ENCODE data around the gene SPAG5. TPM values are rescaled to one million over a fixed set of nuclear protein-coding genes. Genes with fewer than 3 reads are reported as not detected.

SPAG5 gene
- total RNA-seq, 1 experiment from 2014 or later = 113 TPM

DNA sequence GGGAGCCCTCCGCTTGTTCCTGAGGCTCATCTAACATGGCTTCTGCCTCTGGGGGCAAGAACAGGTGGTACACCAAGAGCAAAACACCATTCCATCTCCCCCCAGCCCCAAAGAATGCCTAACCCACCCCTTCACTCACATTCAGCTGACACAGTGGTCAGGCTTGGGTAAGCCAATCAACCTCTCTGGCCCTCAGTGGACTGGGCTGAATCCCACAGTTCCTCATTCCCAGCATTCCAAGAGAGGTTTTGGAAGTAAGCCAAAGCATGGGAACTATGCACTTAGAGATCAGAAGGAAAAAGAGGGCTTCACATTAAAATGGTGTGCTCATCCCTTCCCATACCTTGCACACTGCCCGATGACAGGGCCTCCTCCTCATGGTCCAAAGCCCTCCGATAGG lies 35.4 kb downstream of the SPAG5 start:
- H3K4me3 Mint-ChIP-seq (ENCODE audit: unreplicated experiment) = no peak overlapping the region
- DNase-seq = peak in 1 of 2 experiments; percentile 46
- BruUV-seq (replicated peaks) = no TSS peak

GRCh38 chr17:28555022-28555421 lies 43.8 kb downstream of the SPAG5 start:
- Histone ChIP-seq H3K27me3 (replicated peaks; ENCODE audit: control insufficient read depth, insufficient read depth, low read length) (no peaks in the 10 kb centered on the region), H3K4me1 (peaks cover 23% of the 10 kb centered on the region), H3K9me3 (no peaks in the 10 kb centered on the region), H3K36me3 (ENCODE audit: control insufficient read depth, insufficient read depth, low read length) (peaks cover 4% of the 10 kb centered on the region; the same call in 1 of the 2 replicates), H3K4me3 (ENCODE audit: low read depth, low read length) (no peak overlapping the region)
- CTCF ChIA-PET = no interaction called here
- Mint-ChIP-seq H3K4me1 (ENCODE audit: low read depth, unreplicated experiment) (peaks cover 25% of the 10 kb centered on the region), H3K36me3 (ENCODE audit: insufficient read depth, unreplicated experiment) (peaks cover 64% of the 10 kb centered on the region), H3K4me3 (ENCODE audit: unreplicated experiment) (no peak overlapping the region), H3K27ac (ENCODE audit: unreplicated experiment) (no peak overlapping the region), H3K27me3 (ENCODE audit: insufficient read depth, unreplicated experiment) (no peaks in the 10 kb centered on the region), H3K9me3 (ENCODE audit: unreplicated experiment) (no peaks in the 10 kb centered on the region)
- no peak for TF ChIP-seq CTCF (IDR thresholded peaks at IDR 0.05; ENCODE audit: insufficient read depth in 1 of 2, low read depth in 1 of 2, low read length in 1 of 2, severe bottlenecking in 1 of 2, unreplicated experiment in 1 of 2)
- BruUV-seq (replicated peaks) = no TSS peak
- DNase-seq = no peak
- POLR2A ChIA-PET = no interaction called here
- intact Hi-C loops (cut with micrococcal nuclease; ENCODE audit: unreplicated experiment) = no loop called here

More for the DNA sequence above, 35.4 kb downstream of the SPAG5 start:
- Mint-ChIP-seq H3K4me1 (ENCODE audit: low read depth, unreplicated experiment) (peaks cover 10% of the 10 kb centered on the region), H3K36me3 (ENCODE audit: insufficient read depth, unreplicated experiment) (peaks cover 51% of the 10 kb centered on the region), H3K27me3 (ENCODE audit: insufficient read depth, unreplicated experiment) (no peaks in the 10 kb centered on the region), H3K9me3 (ENCODE audit: unreplicated experiment) (no peaks in the 10 kb centered on the region), H3K27ac (ENCODE audit: unreplicated experiment) (peak overlapping the region; percentile 64)
- Histone ChIP-seq H3K4me3 (ENCODE audit: low read depth, low read length) (no peak overlapping the region), H3K9me3 (no peaks in the 10 kb centered on the region), H3K36me3 (ENCODE audit: control insufficient read depth, insufficient read depth, low read length) (peaks cover 4% of the 10 kb centered on the region), H3K4me1 (peaks cover 9% of the 10 kb centered on the region), H3K27me3 (replicated peaks; ENCODE audit: control insufficient read depth, insufficient read depth, low read length) (no peaks in the 10 kb centered on the region)
- ChIA-PET CTCF (no interaction called here), POLR2A (no interaction called here)
- intact Hi-C loops (cut with micrococcal nuclease; ENCODE audit: unreplicated experiment) = no loop called here
- no peak for TF ChIP-seq CTCF (IDR thresholded peaks at IDR 0.05; ENCODE audit: insufficient read depth in 1 of 2, low read depth in 1 of 2, low read length in 1 of 2, severe bottlenecking in 1 of 2, unreplicated experiment in 1 of 2)

GRCh38 chr17:28554565-28554964 lies 44.3 kb downstream of the SPAG5 start:
- no peaks in the 10 kb centered on the region for H3K9me3 Mint-ChIP-seq (ENCODE audit: unreplicated experiment)
- Histone ChIP-seq H3K4me1 (peaks cover 23% of the 10 kb centered on the region), H3K4me3 (ENCODE audit: low read depth, low read length) (no peak overlapping the region), H3K36me3 (ENCODE audit: control insufficient read depth, insufficient read depth, low read length) (peaks cover under 1% of the 10 kb centered on the region; the same call in 1 of the 2 replicates), H3K27me3 (replicated peaks; ENCODE audit: control insufficient read depth, insufficient read depth, low read length) (no peaks in the 10 kb centered on the region), H3K9me3 (no peaks in the 10 kb centered on the region)
- H3K27me3 Mint-ChIP-seq (ENCODE audit: insufficient read depth, unreplicated experiment) = no peaks in the 10 kb centered on the region
- no peak overlapping the region for H3K27ac Mint-ChIP-seq (ENCODE audit: unreplicated experiment)
- peaks cover 25% of the 10 kb centered on the region for H3K4me1 Mint-ChIP-seq (ENCODE audit: low read depth, unreplicated experiment)
- BruUV-seq (replicated peaks) = no TSS peak
- no peak for DNase-seq
- POLR2A ChIA-PET = interaction anchor here (0.5 kb wide), 1 partner anchor 165 kb away, joined by 3 read pairs; the partner anchor contains the start of gene RPL23A
- H3K36me3 Mint-ChIP-seq (ENCODE audit: insufficient read depth, unreplicated experiment) = peaks cover 61% of the 10 kb centered on the region
- no peak for TF ChIP-seq CTCF (IDR thresholded peaks at IDR 0.05; ENCODE audit: insufficient read depth in 1 of 2, low read depth in 1 of 2, low read length in 1 of 2, severe bottlenecking in 1 of 2, unreplicated experiment in 1 of 2)
- H3K4me3 Mint-ChIP-seq (ENCODE audit: unreplicated experiment) = no peak overlapping the region
- CTCF ChIA-PET = no interaction called here
- intact Hi-C loops (cut with micrococcal nuclease; ENCODE audit: unreplicated experiment) = no loop called here

Measured in Caco-2 (cell line).